Suppressor macrophage treated with lipopolysaccharide for 1 hour (primary cell): Measurements from ENCODE around the gene DLK2.
"Not testable (repeated sequence)": the region's sequence is repeated elsewhere in the genome, so short reads cannot be mapped to it uniquely, and the experiment has no call there.

Experiments
- DNase-seq, 3 donors: peaks; one replicate each; pipeline ENCODE4 v3.0.0-alpha.2; 2020 to 2022

The DLK2 gene, protein sequence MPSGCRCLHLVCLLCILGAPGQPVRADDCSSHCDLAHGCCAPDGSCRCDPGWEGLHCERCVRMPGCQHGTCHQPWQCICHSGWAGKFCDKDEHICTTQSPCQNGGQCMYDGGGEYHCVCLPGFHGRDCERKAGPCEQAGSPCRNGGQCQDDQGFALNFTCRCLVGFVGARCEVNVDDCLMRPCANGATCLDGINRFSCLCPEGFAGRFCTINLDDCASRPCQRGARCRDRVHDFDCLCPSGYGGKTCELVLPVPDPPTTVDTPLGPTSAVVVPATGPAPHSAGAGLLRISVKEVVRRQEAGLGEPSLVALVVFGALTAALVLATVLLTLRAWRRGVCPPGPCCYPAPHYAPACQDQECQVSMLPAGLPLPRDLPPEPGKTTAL

DNA sequence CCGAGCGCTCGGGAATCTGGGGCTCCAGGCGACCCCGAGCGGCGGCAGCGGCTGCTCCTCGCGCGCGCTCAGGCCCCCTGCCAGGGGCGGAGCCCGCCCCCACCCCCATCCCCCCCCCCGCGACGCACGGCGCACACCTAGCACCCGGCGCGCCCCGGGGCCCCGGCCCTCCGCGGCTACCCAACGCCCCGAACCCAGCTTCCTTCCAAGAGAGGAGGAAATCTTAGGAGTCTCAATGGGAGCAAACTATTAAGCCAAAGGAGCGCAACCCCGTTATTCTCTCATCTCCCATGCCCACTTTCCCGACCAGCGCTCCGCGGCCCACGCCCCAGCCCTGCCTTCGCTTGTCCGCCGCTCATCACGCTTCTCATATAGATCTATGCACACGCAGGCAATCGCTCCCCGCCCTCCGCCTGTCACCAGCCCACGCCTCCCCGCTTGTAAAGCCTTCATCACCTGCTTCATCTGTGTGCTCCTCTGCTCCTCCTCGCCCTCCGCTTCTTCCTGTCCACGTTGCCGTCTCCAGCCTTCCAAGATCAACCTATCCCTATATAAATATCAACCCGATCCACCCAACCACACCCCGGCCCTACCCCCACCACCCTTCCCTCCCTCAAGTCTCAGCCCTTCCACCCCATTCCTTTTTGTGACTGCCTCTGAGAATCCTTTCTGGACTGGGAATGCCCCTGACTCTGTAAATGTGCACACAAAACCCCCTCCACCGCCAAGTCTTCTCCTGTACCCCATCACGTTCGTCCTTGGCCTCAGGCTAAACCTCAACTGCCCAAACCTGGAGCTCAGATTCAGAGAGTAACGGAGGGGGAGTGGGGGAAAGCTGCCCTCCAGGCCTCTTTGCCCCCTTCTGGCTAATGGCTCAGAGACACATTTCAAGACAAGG lies at the start of gene DLK2:
DLK2 (minus strand) TSS at position 18 of the 898 bp plus-strand sequence. CDS start 723 bp downstream, outside the sequence.
- peak; percentile 22 to 51 (median 35) for DNase-seq

DNA sequence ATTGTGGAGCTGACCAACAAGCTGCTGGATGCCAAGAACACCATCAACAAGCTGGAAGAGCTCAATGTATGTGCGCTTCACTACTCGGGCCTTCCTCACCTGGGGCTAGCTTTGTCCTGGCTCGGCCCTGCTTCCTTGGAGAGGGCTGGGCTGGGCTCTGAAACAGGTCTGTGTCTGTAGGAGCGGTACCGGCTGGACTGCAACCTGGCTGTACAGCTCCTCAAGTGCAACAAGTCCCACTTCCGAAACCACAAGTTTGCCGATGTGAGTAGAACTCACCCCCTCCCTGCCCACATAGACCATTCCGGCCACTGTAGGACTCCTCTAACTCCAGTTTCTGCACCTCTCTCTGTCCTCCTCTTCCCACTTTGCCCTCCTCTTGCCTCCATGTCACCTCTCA lies 48.1 kb upstream of the DLK2 start:
- no peak for DNase-seq

DNA sequence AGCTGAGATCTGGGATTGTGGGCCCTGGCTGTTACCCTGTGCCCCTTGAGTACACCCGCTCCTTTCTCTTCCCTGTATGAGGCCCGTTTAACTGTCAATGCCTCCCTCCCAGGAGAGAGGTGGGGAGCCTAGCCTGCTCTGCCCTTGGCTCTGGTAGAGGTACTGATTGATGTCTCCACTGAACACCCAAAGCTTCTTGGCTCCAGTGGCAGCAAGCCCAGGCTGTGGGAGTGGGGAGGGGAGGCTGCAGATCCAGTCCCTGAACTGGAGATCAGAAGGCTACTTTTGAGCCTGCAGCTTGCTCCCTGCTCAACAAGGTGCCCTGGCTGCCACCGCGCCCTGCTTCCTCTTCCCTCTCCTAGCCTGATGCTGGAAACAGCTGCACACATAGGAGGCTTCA lies 47.3 kb upstream of the DLK2 start:
- no peak for DNase-seq

DNA sequence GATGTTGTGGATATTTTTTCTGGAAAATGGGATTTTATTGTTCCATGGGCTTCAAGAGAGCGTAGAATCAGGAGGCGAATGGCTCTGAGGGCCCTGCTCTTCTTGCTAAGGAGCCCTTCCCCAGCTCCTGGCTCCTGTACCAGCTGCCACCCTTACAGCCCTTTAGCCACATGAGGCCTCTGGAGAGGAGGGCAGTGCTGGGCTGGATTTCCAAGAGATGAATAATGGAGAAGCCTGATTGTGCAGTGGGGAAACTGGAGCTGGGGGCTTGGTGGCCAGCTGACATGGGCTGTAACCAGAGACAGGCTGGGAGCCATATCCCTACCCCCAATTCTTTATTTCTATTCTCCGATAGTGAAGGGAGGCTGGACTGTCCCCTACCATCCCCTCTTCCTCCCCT lies 45.6 kb upstream of the DLK2 start:
- no peak for DNase-seq

DNA sequence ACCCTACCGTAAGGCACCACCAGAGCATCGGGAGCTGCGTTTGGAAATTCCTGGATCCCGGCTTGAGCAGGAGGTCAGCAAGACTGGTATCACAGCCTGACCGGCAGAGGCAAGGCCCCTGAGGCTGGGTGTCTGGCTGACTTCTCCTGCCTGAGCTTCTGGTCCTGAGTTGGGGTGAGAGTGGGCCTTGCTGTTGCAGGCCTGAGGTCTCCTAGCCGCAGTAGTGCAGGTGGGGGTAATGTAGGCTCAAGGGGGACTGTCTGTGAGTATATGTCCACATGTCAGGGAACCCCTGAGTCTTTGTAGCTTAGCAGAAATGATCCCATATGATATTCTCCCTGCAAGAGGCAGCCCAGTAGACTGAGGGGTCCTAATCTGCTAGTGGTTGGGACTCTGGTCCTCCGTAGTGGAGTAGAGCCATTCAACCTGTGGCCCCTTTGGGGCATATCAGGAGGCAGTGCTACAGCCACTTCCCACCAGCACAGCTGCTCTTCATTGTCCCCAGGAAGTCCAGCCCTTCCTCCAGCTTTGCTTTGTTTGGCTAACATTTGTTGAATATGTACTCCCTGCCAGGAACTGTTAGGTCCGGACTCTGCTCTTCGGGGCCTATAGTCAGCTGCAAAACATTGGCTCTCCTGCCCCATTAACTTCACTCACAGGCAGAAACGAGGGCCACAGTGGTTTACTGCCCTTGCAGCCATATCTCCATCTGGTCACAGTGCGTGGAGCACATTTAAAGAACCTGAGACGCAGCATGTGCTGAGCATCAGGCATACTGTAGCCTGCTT lies 43.9 kb upstream of the DLK2 start:
- no peak for DNase-seq

DNA sequence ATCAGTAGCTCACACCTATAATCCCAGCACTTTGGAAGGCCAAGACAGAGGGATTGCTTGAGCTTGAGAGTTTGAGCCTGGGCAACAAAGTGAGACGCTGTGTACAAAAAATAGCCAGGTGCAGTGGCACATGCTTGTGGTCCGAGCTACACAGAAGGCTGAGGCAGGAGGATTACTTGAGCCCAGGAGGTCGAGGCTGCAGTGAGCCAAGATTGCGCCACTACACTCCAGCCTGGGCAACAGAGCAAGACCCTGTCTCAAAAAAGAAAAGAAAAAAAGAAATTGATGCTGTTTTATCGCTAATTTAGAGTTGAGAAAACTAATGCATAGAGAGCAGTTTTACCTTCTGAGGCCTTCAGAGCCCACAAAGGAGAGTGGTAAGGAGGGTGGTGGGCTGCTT lies 42.9 kb upstream of the DLK2 start:
- not testable (repeated sequence) for DNase-seq

DNA sequence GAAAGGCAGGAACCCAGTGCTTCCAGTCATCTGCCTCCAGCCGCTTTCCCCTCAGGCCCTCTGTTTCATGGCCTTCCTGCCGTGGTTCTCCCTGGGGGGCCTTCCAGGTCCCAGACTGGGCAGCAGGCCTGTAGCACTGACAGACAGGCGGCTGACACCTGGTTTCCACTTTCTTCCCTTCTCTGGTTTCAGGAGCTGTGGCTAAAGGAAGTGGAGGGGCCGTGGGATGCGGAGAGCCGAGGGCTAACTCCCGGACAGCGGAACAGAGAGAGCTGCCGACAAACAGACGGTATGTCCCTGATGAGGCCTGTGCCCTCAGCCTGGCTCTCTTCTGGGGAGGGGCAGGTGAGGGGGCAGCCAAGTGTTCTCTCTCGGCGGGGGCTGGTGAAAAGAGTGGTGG lies 42.3 kb upstream of the DLK2 start:
- DNase-seq = no peak

DNA sequence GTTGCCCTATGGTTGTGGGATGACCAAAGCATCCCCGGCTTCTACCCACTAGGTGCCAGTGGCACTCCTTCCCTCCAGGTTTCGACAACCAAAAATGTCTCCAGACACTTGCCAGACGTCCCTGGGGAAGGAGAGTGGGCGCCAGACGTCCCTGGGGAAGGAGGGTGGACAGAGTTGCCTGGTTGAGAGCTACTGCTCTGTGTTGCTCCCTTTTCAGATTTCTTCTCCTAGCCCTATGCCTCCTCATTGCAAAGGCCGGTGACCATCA lies 41.7 kb upstream of the DLK2 start:
- DNase-seq = no peak

DNA sequence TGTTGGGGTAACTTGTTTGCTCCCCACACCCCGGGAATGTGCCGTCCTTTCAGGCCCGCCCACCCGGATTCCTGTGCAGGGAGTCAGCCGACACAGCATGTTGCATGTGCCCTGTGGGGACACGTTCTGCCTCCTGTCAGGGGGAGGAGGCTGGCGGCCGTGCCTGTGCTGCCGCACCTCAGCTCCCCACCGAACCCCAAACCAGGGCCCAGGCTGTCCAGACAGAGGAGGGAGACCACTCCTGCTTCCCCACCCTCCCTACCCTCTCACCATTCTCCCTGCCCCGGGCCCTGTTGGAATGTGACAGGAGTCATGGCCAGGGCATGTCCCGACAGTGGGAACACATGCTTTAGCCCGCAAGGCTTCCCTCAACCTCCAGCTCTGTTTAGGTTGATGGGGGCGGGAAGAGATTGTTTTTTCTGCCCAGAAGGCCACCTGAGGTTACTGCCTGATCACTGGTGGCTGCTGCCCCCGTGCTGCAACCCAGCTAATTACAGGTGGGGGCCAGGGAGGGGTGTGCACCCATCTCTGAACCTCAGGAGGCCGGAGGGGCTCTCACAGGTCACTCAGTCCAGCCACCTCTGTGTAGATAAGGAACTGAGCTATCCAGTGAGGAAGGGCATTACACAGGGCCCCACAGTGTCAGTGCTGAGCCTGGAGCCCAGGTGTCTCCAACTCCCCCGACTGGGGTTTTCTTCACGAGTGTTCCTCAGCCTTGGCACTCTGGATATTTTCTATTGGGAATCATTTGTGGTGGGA lies 41.2 kb upstream of the DLK2 start:
- no peak for DNase-seq

DNA sequence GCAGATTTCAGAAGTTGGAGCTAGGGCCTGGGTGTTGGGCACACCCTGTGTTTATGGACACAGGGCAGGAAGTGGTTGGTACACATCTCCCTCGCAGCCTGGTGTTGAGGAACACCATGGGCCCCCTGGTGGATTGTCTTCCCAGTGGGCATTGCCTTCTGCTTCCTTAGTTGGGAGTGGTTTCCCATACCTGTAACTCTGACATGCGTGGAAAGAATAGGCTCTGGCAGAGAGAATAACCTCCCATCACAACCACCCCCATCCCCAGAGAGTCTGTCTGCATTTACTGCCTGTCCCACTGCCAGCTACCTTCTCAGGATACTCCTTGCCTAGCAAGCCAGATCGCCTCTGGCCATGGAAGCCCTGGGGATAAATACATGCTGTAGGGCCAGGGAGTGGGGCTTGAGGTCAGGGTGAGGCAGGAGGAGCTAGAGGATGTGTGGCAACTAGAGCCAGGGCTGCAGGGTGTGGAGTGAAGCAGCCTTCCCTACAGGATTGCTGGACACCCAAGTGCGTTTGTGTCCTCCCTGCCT lies 40.1 kb upstream of the DLK2 start:
- DNase-seq = peak in 1 of 3 donors; percentile 37

DNA sequence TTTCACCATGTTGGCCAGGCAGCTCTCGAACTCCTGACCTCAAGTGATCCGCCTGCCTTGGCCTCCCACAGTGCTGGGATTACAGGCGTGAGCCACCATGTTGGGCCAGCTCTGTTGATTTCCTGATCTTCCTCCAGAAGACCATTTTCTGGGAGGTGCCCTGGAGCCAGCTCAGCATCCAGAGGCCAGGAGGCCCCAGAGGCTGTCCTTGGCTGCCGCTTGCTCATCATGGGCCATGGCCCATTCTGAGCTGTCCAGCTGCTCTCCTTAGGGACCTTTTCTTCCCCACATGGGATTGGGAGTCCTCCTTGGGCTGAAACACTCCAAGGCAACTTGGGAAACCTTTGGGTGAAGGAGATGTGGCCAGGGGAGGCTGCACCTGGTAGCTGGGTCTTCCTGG lies 39.4 kb upstream of the DLK2 start:
- no peak for DNase-seq

DNA sequence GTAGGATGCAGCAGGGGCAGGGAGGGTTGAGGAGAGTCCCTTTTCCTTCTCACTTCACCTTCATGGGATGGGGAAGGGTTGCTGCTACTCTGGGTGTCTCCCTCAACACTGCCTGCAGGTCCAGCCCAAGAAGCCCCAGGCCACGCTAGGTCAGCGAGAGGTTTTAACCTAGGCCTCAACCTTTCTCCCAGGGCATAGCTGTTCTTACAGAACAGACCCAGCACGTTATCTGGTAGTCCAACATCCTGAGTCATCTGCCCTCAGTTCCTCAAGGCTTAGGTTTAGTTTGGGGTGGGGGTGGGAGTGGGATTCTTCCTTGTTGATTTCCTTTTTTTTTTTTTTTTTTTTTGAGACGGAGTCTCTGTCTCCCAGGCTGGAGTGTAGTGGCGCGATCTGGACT lies 39.0 kb upstream of the DLK2 start:
- no peak for DNase-seq

DNA sequence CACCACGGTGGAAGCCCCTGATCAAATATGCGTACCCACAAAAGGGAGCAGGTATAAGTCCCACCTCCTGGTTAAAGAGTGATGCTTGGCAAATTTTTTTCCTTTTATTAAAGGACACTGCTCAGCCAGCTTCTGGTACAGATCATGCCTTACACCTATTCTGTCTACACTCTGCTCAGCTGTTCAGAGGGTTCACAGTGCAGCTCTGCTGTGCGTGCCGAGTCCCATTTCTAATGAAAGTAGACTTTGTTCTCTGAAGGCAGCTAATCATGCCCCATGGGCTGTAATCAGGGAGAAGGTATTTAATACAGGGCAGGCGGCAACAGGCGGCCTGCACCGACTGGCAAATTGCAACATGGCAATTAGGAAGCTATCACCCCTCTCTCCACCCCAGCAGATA lies 38.5 kb upstream of the DLK2 start:
- DNase-seq = no peak

DNA sequence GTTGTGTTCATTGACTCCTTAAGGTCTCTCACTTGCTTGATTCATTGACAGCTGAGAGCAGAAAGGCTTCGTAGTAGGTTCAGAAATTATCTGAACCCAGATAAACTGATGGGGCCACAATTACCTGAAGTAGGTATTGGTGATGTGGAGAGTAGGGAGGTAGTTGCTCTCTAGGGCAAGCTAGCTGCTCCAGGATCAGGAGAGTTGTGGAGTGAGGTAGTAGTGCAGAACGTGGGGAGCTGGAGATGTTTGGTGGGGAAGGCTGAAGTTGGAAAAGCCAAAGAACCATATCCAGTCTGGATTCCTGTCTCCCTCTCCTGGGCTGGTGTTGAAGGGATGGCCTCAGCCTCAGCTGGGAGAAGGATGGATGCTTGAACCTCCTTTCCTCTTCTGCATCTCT lies 37.9 kb upstream of the DLK2 start:
- no peak for DNase-seq

DNA sequence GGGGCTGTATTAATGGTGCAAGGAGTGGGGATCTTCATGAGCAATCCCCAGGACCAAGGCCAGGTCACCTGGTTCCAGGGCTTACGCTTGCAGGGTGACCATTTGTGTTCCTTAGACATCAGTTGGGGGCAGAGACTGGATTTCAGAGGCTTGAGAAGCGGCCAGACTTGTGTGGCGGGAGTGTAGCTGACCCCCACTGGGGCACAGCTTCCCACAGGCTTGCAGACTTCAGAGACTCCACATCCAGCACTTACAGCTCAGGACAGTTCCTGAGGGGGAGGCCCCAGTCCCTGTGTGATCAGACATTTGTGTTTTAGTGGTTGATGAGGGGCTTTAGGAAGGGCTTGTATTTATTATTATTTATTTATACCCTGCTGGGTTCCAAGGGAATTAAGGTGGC lies 37.3 kb upstream of the DLK2 start:
- no peak for DNase-seq

DNA sequence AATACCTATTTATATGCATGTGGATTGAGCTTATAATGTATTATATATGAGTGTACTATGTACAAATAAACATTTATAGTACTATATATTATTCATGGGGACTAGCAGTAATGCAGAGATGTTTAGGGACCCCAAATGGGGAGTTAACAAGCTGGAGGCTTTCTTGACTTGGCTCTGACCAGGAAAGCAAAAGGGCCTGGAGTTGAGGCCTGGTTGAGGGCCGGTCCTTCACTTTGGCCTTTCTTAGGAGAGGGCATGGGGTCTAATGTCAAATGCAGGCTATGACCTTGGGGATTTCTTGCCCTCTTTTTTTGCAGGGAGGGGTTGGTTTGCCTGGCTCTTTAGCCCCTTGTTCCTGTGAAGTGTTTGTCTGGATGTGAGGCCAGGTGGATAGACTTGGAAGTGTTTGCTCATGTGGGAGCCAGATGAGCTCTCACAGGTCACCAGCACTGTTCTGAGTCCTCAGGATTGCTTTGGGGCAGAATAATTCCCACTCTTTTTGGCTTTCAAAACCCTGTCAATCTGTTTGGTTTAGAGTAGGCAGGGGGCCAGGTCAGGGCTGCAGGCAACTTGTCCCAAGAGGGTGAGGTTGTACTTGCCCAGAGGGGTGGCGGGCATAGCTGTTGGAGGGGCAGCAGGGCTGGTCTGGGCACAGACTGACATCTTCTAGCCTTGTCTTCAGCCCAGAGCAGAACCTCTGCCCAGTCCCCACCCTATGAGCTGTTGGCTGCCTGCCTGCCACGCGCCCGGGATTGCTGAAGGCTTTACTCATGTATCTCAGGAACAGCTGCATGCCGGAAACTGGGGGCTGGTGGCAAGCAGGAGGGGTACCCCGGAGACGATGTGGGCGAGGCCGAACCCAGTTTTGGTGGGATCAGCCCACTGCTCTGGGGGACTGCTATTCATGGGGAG lies 36.7 kb upstream of the DLK2 start:
- no peak for DNase-seq

DNA sequence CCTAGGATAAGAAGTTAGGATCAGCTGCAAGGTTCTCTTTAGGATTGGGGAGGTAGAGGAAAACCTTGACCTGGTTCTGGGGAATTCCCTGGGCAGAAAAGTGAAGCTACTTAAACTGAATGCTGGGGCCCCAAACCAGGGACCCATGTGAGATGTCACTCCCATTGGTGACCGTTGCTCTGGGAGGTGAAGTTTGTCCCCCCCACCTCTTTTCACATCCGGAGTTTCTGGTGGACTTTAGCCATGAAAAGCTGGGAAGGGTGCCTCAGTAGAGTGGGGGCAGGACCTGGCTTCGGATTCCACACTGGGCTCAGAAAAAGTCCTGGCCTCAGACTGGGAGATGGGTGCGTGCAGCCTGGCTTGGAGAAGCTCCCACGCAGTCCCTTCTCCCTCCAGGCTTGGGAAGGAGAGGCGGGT lies 35.2 kb upstream of the DLK2 start:
- no peak for DNase-seq

DNA sequence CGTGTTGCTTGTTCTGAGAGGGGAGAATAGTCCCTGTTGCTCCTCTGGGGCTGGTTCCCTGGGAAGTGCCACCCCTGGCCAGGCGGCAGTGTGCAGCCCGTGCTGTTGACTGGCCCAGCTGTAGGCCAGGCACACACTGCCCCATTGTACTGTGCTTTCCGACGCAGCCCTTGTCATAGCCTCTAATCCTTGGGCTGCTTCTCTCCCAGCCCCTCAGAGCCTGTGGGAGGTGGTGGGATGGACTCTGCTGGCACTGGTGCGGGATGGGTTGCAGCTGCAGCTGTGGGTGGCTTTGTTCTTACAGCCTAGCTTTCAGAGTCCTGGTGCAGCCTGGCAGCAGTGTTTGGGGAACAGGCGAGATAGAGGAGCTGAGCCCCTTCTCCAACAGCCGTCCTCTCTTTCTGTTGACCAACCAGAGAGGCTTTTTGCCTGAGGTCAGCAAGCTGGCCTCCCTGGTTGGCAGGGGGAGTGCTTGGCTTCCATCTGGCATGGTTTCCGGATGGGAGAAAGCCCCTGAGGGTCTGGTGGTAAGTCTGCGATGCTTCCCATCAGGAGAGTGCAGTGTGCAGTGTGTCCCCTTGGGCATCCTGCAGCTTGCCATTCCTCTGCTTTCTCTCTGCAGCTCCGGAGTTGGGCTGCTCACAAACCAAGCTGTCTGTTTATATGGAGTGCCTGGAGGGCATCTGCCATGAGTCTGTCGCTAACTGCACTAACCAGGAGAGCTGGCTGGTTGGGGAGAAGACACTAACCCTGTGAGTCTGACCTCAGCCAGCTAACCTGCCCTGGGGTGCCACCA lies 34.1 kb upstream of the DLK2 start:
- no peak for DNase-seq

DNA sequence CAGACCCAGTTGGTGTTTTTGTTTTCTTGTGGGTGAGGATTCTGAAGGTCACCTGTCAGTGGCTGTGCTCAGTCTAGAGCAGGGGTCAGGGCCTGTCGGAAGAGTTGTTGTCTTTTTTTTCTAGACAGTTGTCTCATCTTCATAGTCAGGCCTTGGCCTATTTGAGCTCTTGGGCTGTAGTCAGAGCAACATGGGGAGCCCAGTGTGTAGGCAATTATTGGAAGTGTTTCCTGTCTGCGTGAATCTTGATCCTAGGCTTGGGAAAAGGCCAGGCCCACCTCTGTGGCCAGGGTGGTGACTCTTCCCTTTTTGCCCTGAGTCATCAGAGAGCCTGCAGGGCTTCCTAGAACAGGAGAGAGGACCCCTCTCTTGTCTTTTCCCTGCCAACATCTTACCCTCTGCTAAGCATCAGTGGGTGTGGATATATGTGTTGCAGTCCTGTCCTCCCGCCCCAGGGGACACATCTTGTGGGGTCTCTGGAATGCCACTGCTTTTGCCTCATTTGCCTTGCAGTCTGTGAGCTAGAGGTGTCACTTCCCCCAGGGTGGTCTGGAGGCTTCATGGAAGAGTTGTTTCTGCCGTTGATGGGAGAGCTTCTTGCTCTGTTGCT lies 33.4 kb upstream of the DLK2 start:
- DNase-seq = no peak

DNA sequence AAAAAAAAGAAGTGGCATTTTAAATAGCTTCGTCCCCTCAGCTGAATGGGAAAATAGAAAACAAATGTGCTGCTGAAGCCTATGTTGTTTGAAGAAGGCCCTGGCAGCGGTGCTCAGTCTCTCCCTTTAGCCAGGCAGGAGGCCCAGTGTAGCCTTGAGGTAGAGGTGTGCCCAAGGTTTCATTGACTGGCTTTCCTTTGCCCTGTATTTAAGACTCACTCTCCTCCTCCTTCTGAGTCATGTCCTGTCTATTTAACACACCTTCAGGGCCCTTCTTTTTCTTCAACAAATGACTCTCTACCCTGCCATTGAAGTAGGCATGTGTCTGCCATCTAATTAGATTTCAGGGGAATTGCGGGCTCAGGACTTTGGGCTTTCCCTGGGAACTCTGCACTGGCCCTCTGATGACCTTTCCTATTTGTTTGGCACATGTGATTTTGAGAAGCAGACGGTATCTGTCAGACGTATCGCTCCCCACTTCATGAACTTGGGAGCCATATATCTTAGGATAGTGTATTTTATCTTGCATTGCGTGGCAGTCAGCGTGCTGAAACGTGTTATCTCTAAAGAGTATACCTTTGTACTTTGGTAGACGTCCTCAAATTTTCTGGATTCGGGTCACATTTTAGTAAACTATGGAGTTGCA lies 26.4 kb upstream of the DLK2 start:
- DNase-seq = no peak
